ENCODE measurements around the gene CSAD. TPM values are rescaled to one million over a fixed set of nuclear protein-coding genes. Genes with fewer than 3 reads are reported as not detected.

The CSAD gene
- total RNA-seq, 1 donor from 2014 or later, result 26.0 TPM

GRCh38 chr12:53199700-53200099 lies 19.0 kb upstream of the CSAD start:
- DNase-seq, result no peak

DNA sequence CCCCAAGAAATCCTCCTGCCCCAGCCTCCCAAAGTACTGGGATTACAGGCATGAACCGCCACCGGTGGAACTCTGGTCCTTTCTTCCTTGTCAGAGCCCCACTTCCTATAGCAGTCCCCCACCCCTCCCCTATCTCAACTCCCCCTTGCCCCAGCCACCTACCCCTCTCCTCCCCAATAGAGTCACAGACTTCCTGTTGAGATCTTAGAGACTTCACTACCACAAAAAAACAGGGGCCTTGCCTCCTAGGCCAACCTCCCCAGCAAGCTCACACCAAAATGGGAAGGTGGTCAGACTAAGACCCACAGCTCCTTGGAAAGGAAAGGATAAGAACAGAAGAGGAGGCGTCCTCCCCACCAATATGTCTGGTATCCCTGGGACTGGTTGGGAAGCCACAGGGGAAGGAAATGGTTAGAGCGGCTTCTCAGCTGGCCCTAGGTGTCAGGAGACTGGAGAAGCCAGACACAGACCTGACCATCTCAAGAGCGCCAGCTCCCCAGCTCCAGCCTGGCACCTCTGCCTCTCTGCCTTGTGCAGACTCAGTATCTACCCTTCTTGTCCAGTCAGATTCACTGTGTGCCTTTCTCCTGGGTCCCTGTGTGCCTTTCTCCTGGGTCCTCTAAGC lies 17.9 kb upstream of the CSAD start:
- DNase-seq, result no peak

DNA sequence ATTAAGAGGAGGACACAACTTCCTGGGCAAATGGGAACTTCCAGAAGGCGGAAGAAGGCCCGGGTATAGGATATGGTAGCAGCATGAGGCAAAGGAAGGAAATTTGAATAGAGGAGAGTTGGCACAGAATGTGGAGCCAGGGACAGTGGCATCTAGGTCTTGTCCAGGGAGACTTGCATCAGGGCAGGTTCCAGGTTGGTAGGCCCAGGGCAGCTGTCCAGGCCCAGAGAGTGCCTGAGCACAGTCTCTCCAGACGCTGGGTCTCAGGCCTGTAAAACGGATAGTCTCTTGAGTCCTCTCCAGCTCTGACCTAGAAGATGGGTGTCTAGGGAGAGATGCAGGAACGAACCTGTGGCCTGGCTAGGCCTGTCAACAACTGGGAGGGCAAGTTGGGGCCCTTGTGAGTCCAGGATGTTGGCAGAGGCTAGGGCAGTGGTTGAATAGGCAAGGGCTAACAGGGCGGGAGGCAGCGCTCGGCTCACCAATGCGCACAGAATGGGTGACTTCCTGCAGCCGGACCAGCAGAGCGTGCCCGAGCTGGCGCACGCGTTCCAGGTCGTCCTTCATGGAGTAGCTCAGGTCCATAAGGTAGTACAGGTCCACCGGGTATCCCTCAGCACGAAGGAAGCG lies 16.4 kb upstream of the CSAD start:
- DNase-seq, result no peak

DNA sequence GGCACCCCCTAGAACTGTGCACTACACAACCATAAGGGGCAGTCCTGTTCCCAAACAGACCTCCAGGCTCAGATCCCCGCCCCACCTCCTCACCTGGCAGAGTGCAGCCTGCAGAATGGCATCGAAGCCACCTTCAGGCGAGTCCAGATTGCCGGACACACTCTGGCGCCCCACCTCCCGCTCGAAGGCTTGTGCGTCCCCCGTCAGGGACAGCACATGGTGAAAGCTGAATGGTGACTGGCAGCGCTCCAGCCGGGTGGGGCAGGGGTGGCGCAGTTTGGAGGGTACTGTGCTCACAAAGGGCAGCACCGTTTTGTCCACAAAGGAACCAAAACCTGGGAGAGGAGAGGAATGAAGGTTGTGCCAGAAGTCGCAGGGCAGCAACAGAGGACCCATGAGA lies 15.8 kb upstream of the CSAD start:
- DNase-seq, result no peak

DNA sequence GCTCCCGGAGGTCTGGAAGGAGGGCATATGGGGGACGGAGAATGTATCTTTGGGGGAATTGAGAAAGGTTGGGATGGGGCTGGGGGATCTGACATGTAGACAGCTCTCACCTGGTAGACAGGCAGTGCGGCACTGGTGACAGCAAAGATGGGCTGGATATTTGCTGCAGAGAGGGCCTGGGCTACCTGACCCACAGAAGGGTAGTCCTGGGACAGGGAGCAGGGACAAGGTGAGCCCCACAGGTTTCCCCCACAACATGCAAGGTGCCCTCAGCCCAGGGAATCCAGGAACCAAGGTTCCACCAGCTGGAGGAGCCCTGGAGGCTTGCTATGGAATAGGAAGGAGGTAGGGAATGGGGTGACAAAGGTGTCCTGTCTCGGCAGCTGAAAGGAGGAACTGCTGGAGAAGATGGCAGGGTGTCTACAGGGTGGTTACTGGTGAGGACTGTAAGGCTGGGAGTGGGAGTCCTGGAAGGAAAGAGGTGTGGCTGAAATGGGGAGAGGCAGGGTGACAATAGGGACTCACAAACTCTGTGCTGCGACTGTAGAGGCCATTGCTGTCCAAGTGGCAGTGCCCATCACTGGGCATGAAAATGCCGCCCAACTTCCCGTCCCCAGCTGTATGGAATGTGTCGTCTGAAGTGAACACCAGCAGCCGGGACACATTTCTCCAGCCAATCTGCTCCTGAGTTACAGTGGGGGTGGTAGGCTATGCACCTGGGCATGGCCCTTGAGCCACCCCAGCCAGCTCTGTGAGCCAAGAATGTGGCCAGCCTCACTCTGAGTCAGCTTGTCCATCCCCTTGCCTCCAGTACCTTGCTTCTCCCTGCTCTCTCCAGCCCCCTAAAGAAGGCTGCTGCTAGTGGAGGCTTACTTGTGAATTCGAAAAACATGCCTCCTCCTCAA lies 15.0 kb upstream of the CSAD start:
- DNase-seq, result no peak

DNA sequence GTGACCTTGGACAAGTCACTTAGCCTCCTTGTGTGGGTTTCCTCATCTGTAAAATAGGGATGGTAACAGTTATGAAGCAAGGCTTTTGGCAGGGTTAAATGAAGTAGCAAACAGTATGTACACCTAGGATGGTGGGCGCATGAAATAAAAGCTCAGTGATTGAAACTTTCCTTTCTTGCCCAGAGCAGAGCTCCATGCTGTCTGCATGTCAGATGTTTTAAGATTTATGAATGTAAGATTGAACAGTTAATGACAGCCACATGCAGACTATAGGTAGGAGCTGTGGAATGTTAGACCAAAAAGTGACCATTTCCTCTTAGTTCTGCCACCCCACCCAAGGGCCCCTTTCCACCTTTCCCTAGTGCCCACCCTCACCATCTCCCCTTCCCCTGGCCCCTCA lies 14.2 kb upstream of the CSAD start:
- DNase-seq, result no peak

GRCh38 chr12:53193985-53194716 lies 13.4 kb upstream of the CSAD start:
- no peak for DNase-seq

DNA sequence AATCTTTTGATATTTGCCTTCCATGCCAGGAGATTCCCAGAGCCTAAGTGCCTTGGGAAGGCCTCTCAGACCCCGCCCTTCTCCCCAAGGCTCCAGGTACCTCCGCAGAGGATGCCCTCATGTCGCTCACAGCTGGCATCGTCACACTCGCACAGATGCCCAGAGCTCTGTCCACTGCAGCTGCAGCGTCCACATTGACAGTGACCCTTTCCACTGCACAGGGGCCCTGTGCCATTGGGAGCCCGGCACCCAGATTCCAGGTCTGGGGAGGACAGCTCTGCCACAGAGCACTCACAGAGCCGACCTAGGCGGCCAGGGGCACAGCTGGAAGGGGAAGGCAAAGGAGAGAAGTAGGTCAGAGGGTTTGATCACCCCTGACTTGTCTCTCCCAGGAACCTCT lies 12.3 kb upstream of the CSAD start:
- no peak for DNase-seq

DNA sequence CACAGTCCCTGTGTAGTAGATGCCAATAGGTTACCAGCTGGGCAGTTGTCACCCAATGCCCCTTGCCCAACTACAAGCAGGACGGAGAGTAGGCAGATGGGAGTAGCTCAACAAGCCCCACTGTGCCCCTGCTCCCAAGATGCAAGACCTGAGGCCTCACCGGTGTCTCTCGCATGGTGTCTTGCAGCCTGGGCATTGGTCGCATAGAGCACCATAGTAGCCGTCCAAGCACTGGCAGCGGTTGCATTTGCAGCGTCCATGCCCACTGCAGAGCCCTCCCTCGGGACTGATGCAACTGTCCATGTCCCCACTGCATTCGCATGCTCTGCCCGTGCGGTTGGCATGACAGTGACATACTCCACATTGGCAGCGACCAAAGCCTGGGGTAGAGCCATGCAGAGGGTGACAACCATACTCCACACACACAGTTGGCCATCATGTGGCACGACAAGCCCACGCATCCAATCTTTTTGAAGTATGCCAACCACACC lies 11.9 kb upstream of the CSAD start:
- no peak for DNase-seq

DNA sequence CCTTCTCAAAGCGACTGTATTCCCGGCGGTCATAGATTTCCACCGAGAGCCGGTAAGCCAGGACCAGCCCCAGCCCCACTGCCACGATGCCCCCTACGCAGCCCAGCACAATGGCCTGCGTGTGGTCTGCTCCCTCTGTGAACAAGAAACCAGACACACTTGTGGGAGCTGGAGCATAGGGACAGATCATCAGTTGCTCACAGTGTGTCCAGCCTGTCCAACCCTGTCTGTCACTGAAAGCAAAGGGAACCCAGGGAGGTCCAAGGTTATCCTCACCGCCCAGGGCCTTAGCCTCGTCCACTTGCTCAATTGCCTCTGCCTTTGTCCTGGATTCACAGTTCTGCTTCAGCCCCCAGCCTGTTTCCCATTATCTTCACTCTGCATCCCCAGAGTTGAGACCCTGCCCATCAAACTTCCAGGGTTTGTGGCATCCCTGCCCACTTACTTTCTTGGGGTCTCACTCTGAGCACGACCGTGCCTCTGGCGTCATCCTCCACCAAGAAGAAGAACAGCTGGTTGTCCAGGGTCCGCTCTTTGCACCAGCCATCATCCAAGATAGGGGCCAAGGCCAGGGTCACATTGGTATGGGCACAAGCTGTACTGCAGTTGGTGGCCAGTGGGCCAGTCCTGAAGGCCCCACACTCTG lies 11.3 kb upstream of the CSAD start:
- DNase-seq, result no peak

- no peak for DNase-seq
These were observed 10.6 kb upstream of the CSAD start for GRCh38 chr12:53191096-53191884.

GRCh38 chr12:53190108-53190729 lies 9.5 kb upstream of the CSAD start:
- no peak for DNase-seq

GRCh38 chr12:53187145-53187899 lies 6.6 kb upstream of the CSAD start:
- no peak for DNase-seq

- DNase-seq, result no peak
These were observed 6.0 kb upstream of the CSAD start for GRCh38 chr12:53186745-53187144.

DNA sequence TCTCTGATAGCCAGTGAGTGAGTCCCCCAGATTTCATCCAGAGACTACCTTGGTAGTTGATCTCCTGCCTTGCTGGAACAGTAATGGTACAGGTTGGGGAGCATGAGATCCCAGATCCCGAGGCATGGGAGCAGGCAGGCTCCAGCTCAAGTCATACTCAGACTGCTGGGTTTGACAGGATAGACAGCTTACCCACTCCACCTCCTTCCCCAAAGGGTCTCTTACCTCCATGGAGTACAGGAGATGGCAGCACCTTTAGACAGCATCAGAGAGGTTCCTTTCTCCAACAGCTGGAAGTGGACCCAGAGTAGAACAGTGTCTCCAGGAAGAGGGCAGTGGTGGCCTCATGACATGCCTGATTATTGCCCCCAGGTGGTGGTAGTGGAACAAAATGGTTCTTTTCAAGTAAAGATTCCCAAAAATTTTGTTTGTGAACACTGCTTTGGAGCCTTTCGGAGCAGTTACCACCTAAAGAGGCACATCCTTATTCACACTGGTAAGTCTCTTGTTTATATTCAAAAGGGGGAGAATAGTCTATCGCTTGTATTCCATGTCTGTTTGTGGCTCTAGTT lies 4.9 kb upstream of the CSAD start:
- DNase-seq, result no peak

DNA sequence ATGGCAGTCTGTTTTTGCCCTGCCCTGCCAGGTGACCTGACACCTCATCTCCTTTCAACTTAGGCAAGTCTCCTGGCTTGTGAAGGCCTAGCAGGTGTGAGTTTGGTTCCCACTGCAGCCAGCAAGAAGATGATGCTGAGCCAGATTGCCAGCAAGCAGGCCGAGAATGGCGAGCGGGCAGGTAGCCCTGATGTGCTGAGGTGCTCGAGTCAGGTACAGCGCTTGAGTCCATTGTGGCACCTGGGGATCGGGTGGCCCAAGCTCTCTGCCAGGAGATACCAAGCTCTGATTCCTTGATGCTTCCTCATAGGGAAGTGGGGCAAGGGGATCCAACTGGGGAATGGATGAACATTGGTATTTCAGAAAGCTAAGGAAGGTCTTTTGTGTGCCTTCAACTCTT lies 4.1 kb upstream of the CSAD start:
- DNase-seq, result no peak

DNA sequence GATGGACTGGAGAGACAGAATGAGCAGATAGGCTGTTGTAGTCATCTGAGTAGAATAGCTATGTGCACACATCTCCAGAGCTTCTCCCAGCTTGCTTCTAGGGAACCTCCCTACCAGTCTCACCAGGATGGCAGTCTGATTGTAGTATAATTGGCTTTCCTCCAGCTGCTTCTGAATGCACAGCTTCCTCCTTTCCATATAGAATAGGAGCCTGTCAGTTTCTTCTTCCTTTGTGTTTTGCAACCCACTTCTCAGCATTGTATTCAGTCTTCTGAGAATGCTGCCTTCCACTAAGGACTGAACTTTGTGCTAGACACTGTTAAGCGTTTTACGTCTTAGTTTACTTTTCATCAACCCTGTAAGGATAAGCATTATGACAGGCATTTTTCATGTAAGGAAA lies 2.2 kb upstream of the CSAD start:
- DNase-seq, result no peak

DNA sequence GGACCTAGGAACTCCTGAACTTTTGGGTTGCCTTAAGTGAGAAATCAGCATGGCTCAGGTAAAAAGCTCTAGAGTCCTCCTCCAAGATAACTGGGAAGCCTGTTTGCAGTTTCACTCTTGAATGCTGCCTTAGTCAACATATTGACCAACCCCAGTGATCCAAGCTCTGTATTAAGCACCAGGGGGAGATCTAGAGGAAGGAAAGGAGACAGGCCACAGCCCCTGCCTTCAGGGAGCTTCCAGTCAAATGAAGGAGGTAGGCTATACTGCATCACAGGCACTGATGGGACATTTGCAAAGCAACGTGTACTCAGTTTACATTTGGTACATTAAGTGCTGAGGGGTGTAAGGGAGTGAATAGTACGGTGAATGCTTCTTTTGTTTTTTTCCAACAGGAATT lies 1.2 kb upstream of the CSAD start:
- DNase-seq, result no peak

DNA sequence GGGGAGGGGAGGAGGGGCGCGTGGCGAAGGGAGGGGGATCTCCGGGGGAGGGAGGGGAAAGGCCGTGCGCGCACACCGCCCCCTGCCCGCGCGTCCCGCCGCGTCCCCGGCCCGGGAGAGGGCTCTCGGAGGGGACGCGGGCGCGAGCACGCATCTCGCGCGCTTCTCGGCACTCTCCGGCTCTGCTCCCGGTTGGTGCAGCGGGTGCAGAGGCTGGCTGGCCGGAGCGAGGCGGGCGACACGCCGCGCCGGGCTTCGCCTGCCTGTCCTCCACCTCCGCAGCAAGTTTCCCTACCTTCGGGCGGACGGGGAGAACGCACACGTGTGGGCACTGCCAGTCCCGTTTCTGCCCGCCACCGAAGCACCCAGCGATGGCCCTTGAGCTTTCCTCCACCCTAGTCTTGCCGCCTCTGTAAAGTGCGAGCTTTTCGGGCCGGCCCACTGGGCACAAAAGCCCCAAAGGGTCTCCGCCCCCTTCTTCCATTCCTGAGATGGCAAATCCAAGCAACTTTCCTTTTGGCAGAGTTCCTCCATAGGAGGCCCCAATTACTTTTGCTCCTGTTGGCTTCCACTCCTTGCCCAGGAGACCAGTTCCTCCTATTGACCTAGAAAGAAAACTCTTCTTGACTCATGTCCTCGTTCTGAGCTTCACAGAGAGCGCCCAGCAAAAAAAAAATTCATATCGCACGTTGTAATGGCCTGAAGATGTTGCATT lies 363 bp upstream of the CSAD start:
- peak; percentile 75 for DNase-seq

All from occipital lobe (tissue), 2 donors.